A549 (cell line): Measurements from ENCODE around the gene IGF1.

Source experiments
- BHLHE40 ChIP-seq: IDR thresholded peaks from 2 replicates; pipeline ENCODE4 v1.6.1; 2012; ENCODE audit warnings: low read depth, low read length, inconsistent platforms
- CBX8 ChIP-seq: fragments of 200-600 bp; sonication (generic); IDR thresholded peaks from 2 replicates; pipeline ENCODE4 v1.6.1; 2016
- CHD2 ChIP-seq: fragments of 150-350 bp; IDR thresholded peaks from 2 replicates; pipeline ENCODE4 v1.6.1; 2014; ENCODE audit warnings: low read length; ENCODE audit not compliant: partially characterized antibody
- EP300 ChIP-seq, 2 experiments: fragments of >200 bp; sonication (Bioruptor Twin); formaldehyde crosslinking; IDR thresholded peaks; 2 replicates in 1 of 2; 3 replicates in 1 of 2; pipeline ENCODE4 v1.6.1; 2016 to 2017
- ESRRA ChIP-seq: fragments of 150-350 bp; IDR thresholded peaks from 2 replicates; pipeline ENCODE4 v1.6.1; 2014; ENCODE audit warnings: mild to moderate bottlenecking, low read length, borderline replicate concordance
- FOSL2 ChIP-seq, 2 experiments: fragments of 450-650 bp in 1 of 2; fragments of >200 bp in 1 of 2; sonication (Bioruptor Twin) in 1 of 2; formaldehyde crosslinking; IDR thresholded peaks; 2 replicates each; pipeline versions ENCODE4 v1.5.0 to v1.6.1; 2016 to 2020; ENCODE audit warnings: mild to moderate bottlenecking in 1 of 2, moderate library complexity in 1 of 2
- NPAS2 ChIP-seq: fragments of 250-450 bp; sonication (Bioruptor Pico); IDR thresholded peaks from 2 replicates; pipeline ENCODE4 v1.8.0; 2022; ENCODE audit warnings: mild to moderate bottlenecking, moderate library complexity, borderline replicate concordance
- POLR2A ChIP-seq: IDR thresholded peaks from 2 replicates; pipeline ENCODE4 v1.6.1; 2012; ENCODE audit warnings: mild to moderate bottlenecking, low read length
- RNF2 ChIP-seq: fragments of 200-600 bp; sonication (generic); IDR thresholded peaks from 2 replicates; pipeline ENCODE4 v1.6.1; 2016; ENCODE audit warnings: low read depth, mild to moderate bottlenecking, antibody characterized with exemption, moderate library complexity, borderline replicate concordance
- TF ChIP-seq, protein P1 (sequence below): fragments of >200 bp; sonication (Bioruptor Twin); formaldehyde crosslinking; IDR thresholded peaks from 3 replicates; pipeline ENCODE4 v1.5.1; 2016
- TF ChIP-seq, protein P2 (sequence below): IDR thresholded peaks from 2 replicates; pipeline ENCODE4 v1.6.1; 2012
- TF ChIP-seq, protein P3 (sequence below): fragments of 200-600 bp; sonication (generic); IDR thresholded peaks from 2 replicates; pipeline ENCODE4 v1.6.1; 2016; ENCODE audit warnings: antibody characterized with exemption, mild to moderate bottlenecking, moderate library complexity

DNA sequence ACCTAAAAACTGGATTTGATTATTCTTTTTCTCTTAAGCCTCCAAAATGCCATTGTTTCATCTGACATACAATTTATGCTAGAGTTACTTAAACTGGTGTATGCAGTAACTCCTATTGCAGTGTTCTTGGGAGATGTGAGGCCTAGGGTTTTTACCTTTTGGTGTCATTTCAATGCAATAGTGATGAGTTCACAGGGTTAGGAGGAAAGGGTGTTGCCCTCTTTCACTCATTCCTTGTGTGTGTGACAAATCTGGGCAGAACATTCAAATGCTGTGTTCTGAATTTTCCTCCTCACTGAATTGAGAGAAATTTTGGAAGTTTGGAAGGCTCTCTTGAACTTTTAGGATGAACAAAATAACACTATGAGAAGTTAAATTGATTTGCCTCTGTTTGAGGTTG, 69.9 kb downstream of the IGF1 start:
- TF ChIP-seq, protein P1, sequence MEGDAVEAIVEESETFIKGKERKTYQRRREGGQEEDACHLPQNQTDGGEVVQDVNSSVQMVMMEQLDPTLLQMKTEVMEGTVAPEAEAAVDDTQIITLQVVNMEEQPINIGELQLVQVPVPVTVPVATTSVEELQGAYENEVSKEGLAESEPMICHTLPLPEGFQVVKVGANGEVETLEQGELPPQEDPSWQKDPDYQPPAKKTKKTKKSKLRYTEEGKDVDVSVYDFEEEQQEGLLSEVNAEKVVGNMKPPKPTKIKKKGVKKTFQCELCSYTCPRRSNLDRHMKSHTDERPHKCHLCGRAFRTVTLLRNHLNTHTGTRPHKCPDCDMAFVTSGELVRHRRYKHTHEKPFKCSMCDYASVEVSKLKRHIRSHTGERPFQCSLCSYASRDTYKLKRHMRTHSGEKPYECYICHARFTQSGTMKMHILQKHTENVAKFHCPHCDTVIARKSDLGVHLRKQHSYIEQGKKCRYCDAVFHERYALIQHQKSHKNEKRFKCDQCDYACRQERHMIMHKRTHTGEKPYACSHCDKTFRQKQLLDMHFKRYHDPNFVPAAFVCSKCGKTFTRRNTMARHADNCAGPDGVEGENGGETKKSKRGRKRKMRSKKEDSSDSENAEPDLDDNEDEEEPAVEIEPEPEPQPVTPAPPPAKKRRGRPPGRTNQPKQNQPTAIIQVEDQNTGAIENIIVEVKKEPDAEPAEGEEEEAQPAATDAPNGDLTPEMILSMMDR, result no peak
- TF ChIP-seq FOSL2 (IDR thresholded peaks at IDR 0.05) (no peak), FOSL2 (CRISPR knock-in tag; IDR thresholded peaks at IDR 0.05) (no peak), CHD2 (no peak), POLR2A (no peak), NPAS2 (CRISPR knock-in tag) (no peak), CBX8 (no peak), BHLHE40 (no peak), EP300 (IDR thresholded peaks at IDR 0.05) (no peak), RNF2 (no peak), ESRRA (no peak)
- TF ChIP-seq, protein P2, sequence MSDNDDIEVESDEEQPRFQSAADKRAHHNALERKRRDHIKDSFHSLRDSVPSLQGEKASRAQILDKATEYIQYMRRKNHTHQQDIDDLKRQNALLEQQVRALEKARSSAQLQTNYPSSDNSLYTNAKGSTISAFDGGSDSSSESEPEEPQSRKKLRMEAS, result no peak
- TF ChIP-seq, protein P3, sequence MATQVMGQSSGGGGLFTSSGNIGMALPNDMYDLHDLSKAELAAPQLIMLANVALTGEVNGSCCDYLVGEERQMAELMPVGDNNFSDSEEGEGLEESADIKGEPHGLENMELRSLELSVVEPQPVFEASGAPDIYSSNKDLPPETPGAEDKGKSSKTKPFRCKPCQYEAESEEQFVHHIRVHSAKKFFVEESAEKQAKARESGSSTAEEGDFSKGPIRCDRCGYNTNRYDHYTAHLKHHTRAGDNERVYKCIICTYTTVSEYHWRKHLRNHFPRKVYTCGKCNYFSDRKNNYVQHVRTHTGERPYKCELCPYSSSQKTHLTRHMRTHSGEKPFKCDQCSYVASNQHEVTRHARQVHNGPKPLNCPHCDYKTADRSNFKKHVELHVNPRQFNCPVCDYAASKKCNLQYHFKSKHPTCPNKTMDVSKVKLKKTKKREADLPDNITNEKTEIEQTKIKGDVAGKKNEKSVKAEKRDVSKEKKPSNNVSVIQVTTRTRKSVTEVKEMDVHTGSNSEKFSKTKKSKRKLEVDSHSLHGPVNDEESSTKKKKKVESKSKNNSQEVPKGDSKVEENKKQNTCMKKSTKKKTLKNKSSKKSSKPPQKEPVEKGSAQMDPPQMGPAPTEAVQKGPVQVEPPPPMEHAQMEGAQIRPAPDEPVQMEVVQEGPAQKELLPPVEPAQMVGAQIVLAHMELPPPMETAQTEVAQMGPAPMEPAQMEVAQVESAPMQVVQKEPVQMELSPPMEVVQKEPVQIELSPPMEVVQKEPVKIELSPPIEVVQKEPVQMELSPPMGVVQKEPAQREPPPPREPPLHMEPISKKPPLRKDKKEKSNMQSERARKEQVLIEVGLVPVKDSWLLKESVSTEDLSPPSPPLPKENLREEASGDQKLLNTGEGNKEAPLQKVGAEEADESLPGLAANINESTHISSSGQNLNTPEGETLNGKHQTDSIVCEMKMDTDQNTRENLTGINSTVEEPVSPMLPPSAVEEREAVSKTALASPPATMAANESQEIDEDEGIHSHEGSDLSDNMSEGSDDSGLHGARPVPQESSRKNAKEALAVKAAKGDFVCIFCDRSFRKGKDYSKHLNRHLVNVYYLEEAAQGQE, result no peak
